GM23248 (cell line): ENCODE data around the gene RANBP10.

Experiments
- EZH2 ChIP-seq: fragments of 200-600 bp; sonication (generic); IDR thresholded peaks from 2 replicates; pipeline ENCODE4 v1.6.1; 2018; ENCODE audit warnings: antibody characterized with exemption, mild to moderate bottlenecking; ENCODE audit not compliant: insufficient read depth, poor library complexity, severe bottlenecking
- EZH2phosphoT487 ChIP-seq: fragments of 200-600 bp; sonication (generic); IDR thresholded peaks from 2 replicates; pipeline ENCODE4 v1.6.1; 2018; ENCODE audit warnings: antibody characterized with exemption, moderate library complexity, mild to moderate bottlenecking, low read depth; ENCODE audit not compliant: insufficient read depth

DNA sequence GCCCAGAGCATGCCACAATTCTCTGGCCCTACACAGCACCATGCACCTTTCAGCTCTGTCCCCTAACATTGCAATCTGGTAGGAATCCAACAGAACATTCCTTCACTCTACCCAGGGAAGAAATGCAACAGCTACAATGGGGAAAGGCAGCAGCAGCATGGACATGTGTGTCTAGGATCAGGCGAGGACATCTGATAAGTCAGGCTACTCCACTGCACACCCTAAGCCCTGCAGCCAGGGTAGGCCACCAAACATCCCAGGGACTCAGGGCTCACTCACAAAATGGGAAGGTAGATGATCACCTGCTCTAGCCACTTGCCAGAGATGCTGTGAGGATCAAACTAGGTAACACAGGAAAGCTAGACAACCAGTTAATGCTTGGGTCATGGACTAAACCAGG lies 5.1 kb downstream of the RANBP10 start:
- TF ChIP-seq EZH2, result no peak
- no peak for TF ChIP-seq EZH2phosphoT487
